Activated CD8-positive, alpha-beta memory T cell treated with anti-CD3 and anti-CD28 coated beads, Interleukin-2, amount 50 U/mL, for 24 hours (primary cell): ENCODE measurements around the gene L3MBTL1.
"Not testable (repeated sequence)": the region's sequence is repeated elsewhere in the genome, so short reads cannot be mapped to it uniquely, and the experiment has no call there.

Experiments used
- DNase-seq: peaks from one replicate; pipeline ENCODE4 v3.0.0-alpha.2; 2020; ENCODE audit errors: extremely low read depth

Gene L3MBTL1

GRCh38 chr20:43559147-43559987 is 51.9 kb downstream of the L3MBTL1 start:
- DNase-seq, result no peak

- no peak for DNase-seq
Observed at GRCh38 chr20:43560974-43561373, 53.5 kb downstream of the L3MBTL1 start.

- DNase-seq, result no peak
Observed at GRCh38 chr20:43563429-43563828, 55.9 kb downstream of the L3MBTL1 start.

- no peak for DNase-seq
Observed at GRCh38 chr20:43563991-43564390, 56.5 kb downstream of the L3MBTL1 start.

- no peak for DNase-seq
Observed at GRCh38 chr20:43564455-43564854, 57.0 kb downstream of the L3MBTL1 start.

GRCh38 chr20:43564993-43565757 is 57.7 kb downstream of the L3MBTL1 start:
- DNase-seq, result no peak

GRCh38 chr20:43565758-43566104 is 58.2 kb downstream of the L3MBTL1 start:
- no peak for DNase-seq

GRCh38 chr20:43567477-43567876 is 60.0 kb downstream of the L3MBTL1 start:
- no peak for DNase-seq

- no peak for DNase-seq
Observed at GRCh38 chr20:43568706-43569105, 61.2 kb downstream of the L3MBTL1 start.

- no peak for DNase-seq
Observed at GRCh38 chr20:43569282-43569681, 61.8 kb downstream of the L3MBTL1 start.

GRCh38 chr20:43570496-43570895 is 63.0 kb downstream of the L3MBTL1 start:
- DNase-seq, result no peak

GRCh38 chr20:43571310-43571709 is 63.8 kb downstream of the L3MBTL1 start:
- DNase-seq, result no peak

GRCh38 chr20:43571771-43572170 is 64.3 kb downstream of the L3MBTL1 start:
- DNase-seq, result no peak

- DNase-seq, result no peak
Observed at GRCh38 chr20:43572891-43573290, 65.4 kb downstream of the L3MBTL1 start.

- DNase-seq, result no peak
Observed at GRCh38 chr20:43576108-43576507, 68.6 kb downstream of the L3MBTL1 start.

GRCh38 chr20:43579861-43580793 is 72.6 kb downstream of the L3MBTL1 start:
- no peak for DNase-seq

- DNase-seq, result no peak
Observed at GRCh38 chr20:43583133-43583864, 75.8 kb downstream of the L3MBTL1 start.

GRCh38 chr20:43583982-43584432 is 76.5 kb downstream of the L3MBTL1 start:
- DNase-seq, result no peak

GRCh38 chr20:43584448-43585136 is 77.1 kb downstream of the L3MBTL1 start:
- no peak for DNase-seq

- no peak for DNase-seq
Observed at GRCh38 chr20:43586641-43587040, 79.1 kb downstream of the L3MBTL1 start.

GRCh38 chr20:43588526-43588925 is 81.0 kb downstream of the L3MBTL1 start:
- DNase-seq, result not testable (repeated sequence)
